Prostate gland (tissue), 2 donors: ENCODE data around the gene ENPP6. TPM values are rescaled to one million over a fixed set of nuclear protein-coding genes. Genes with fewer than 3 reads are reported as not detected.

Experiments
- DNase-seq: peaks from one replicate; pipeline ENCODE4 v3.0.0-alpha.2; 2019; ENCODE audit warnings: low spot score
- H3K27ac ChIP-seq, 2 donors: fragments of 200-600 bp; sonication (generic); 2 replicates each; pipeline ENCODE4 v1.5.1; 2017 to 2019
- H3K27me3 ChIP-seq: fragments of 200-600 bp; sonication (generic); replicated peaks from 2 replicates; pipeline ENCODE4 v1.5.1; 2019; ENCODE audit not compliant: insufficient read depth
- H3K36me3 ChIP-seq, 2 donors: fragments of 200-600 bp; sonication (generic); 1 replicate in 1 of 2; 2 replicates in 1 of 2; pipeline versions ENCODE4 v1.5.1 to v1.8.1; 2017 to 2019
- H3K4me1 ChIP-seq: fragments of 200-600 bp; sonication (generic); replicated peaks from 2 replicates; pipeline ENCODE4 v1.5.1; 2019
- H3K4me3 ChIP-seq, 2 donors: fragments of 200-600 bp; sonication (generic); 2 replicates each; pipeline ENCODE4 v1.5.1; 2017 to 2019
- H3K9me3 ChIP-seq: fragments of 200-600 bp; sonication (generic); 2 replicates; pipeline ENCODE4 v1.5.1; 2017
- CTCF ChIP-seq, 4 experiments: fragments of 200-600 bp in 2 of 4; fragments of 450-650 bp in 2 of 4; sonication (generic) in 2 of 4; IDR thresholded peaks; 1 replicate in 3 of 4; 2 replicates in 1 of 4; pipeline ENCODE4 v1.5.1; 2016 to 2019; ENCODE audit warnings: antibody characterized with exemption in 4 of 4, mild to moderate bottlenecking in 2 of 4, moderate library complexity in 2 of 4
- POLR2A ChIP-seq: fragments of 450-650 bp; IDR thresholded peaks from one replicate; pipeline ENCODE4 v1.6.1; 2016; ENCODE audit warnings: antibody characterized with exemption, mild to moderate bottlenecking
- POLR2AphosphoS5 ChIP-seq: sonication (generic); formaldehyde crosslinking; IDR thresholded peaks from one replicate; pipeline ENCODE4 v1.6.1; 2017; ENCODE audit warnings: antibody characterized with exemption
- WGBS: methylation state at CpG from one replicate; pipeline ENCODE4 v1.1.5; 2018; 5-methylcytosine and 5-hydroxymethylcytosine counted together
- intact Hi-C: fragments of 100-400 bp; cut with DNase I; formaldehyde crosslinking; loops from one replicate; pipeline ENCODE4 v1.14.2; 2022
- total RNA-seq, 2 donors: library from RNA; depleted of rRNA; stranded (reverse); fragments of >200 nt; gene quantifications; one replicate each; pipeline ENCODE4 v1.1.0, GENCODE V29; 2016

The ENPP6 gene
- total RNA-seq, 2 donors from 2014 or later, result 0.68 to 5.9 TPM

- Histone ChIP-seq H3K27me3 (no peaks in the 10 kb centered on the region), H3K4me3 (no peak overlapping the region), H3K4me1 (no peaks in the 10 kb centered on the region), H3K9me3 (no peaks in the 10 kb centered on the region), H3K27ac (no peak overlapping the region), H3K36me3 (no peaks in the 10 kb centered on the region)
- intact Hi-C loops, result no loop called here
- DNase-seq, result no peak
- 85% methylated on average over 9 of the region's 9 CpGs for WGBS
- TF ChIP-seq POLR2A, result no peak
- no peak for TF ChIP-seq POLR2AphosphoS5
- no peak for TF ChIP-seq CTCF (IDR thresholded peaks at IDR 0.05)
These were observed 125.7 kb downstream of the ENPP6 start for GRCh38 chr4:184091986-184092385.

GRCh38 chr4:184090571-184090970 lies 127.1 kb downstream of the ENPP6 start:
- no peaks in the 10 kb centered on the region for H3K4me1 ChIP-seq
- no peaks in the 10 kb centered on the region for H3K9me3 ChIP-seq
- intact Hi-C loops, result no loop called here
- DNase-seq, result no peak
- WGBS, result 95% methylated on average over 3 of the region's 3 CpGs
- no peaks in the 10 kb centered on the region for H3K36me3 ChIP-seq
- no peak overlapping the region for H3K27ac ChIP-seq
- no peak overlapping the region for H3K4me3 ChIP-seq
- H3K27me3 ChIP-seq, result no peaks in the 10 kb centered on the region
- no peak for TF ChIP-seq POLR2A
- no peak for TF ChIP-seq CTCF (IDR thresholded peaks at IDR 0.05)
- no peak for TF ChIP-seq POLR2AphosphoS5

DNA sequence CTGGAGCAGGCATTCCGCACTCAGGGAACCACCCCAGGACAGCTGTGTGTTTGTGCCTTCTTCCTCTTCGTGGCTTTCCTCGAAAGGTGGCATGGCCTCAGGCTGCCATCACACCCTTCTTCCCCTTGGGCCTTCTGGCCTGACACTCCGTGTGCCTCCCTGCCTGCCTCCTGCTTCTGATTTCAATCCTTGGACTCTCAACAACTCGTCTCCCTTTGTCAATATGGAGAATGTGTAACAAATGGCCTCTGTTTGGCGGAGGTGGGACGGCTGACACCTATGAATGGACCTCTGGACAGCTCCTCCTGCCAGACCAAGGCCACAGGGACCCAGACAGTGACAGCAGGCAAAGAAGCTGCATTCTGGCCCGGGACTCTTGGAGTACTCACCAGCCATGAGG lies 137.0 kb downstream of the ENPP6 start:
- Histone ChIP-seq H3K9me3 (no peaks in the 10 kb centered on the region), H3K4me1 (no peaks in the 10 kb centered on the region), H3K4me3 (no peak overlapping the region), H3K27ac (no peak overlapping the region), H3K27me3 (no peaks in the 10 kb centered on the region), H3K36me3 (no peaks in the 10 kb centered on the region)
- DNase-seq, result no peak
- TF ChIP-seq CTCF (IDR thresholded peaks at IDR 0.05), result no peak
- TF ChIP-seq POLR2A, result no peak
- TF ChIP-seq POLR2AphosphoS5, result no peak
- 70% methylated on average over 8 of the region's 8 CpGs for WGBS
- intact Hi-C loops, result no loop called here

DNA sequence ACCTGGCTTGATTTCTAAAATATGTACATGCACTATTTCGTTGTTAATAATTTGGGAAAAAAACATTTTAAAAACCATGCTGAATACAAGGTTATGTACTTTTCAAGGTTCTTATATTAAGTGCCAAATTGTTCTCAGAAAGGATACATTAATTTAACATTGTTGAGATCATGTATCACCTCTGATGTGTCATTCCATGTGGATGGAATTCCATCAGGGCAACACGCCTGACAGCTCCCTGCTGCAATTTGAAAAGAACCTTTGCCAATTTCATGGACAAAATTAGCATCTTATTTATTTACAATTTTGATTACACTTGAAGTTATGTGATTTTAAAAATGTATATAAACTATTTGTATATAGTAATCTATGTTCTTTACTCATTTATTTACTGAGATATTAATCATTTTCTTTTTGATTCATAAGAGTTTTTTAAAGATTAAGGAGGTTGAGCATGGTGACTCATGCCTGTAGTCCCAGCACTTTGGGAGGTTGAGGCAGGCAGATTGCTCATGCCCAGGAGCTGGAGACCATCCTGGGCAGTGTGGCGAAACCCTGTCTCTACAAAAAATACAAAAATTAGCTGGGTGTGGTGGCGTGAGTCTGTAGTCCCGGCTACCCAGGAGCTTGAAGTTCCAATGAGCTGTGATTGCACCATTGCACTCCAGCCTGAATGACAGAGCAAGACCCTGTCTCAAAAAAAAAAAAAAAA lies 142.8 kb downstream of the ENPP6 start:
- Histone ChIP-seq H3K27ac (no peak overlapping the region), H3K27me3 (no peaks in the 10 kb centered on the region), H3K4me1 (no peaks in the 10 kb centered on the region), H3K4me3 (no peak overlapping the region), H3K36me3 (no peaks in the 10 kb centered on the region), H3K9me3 (no peaks in the 10 kb centered on the region)
- intact Hi-C loops, result no loop called here
- WGBS, result 93% methylated on average over 5 of the region's 5 CpGs
- no peak for DNase-seq
- no peak for TF ChIP-seq CTCF (IDR thresholded peaks at IDR 0.05)
- no peak for TF ChIP-seq POLR2A
- TF ChIP-seq POLR2AphosphoS5, result no peak

- H3K36me3 ChIP-seq, result no peaks in the 10 kb centered on the region
- no peaks in the 10 kb centered on the region for H3K9me3 ChIP-seq
- TF ChIP-seq POLR2A (no peak), CTCF (IDR thresholded peaks at IDR 0.05) (no peak), POLR2AphosphoS5 (no peak)
- no peaks in the 10 kb centered on the region for H3K27me3 ChIP-seq
- intact Hi-C loops, result no loop called here
- no peaks in the 10 kb centered on the region for H3K4me1 ChIP-seq
- no peak overlapping the region for H3K4me3 ChIP-seq
- no peak overlapping the region for H3K27ac ChIP-seq
- no peak for DNase-seq
- 76% methylated on average over 9 of the region's 9 CpGs for WGBS
These were observed 149.6 kb downstream of the ENPP6 start for GRCh38 chr4:184067931-184068554.
